ENCODE data around the gene SMIM44. TPM values are rescaled to one million over a fixed set of nuclear protein-coding genes. Genes with fewer than 3 reads are reported as not detected.

SMIM44 gene
- total RNA-seq, 1 experiment from 2014 or later = not detected

GRCh38 chr19:3528080-3528479, 44.8 kb upstream of the SMIM44 start:
- Histone ChIP-seq H3K4me2 (no peak overlapping the region), H3K4me3 (no peak overlapping the region), H3K79me2 (ENCODE audit: low read depth) (no peaks in the 10 kb centered on the region), H2AFZ (no peak overlapping the region), H3F3A (ENCODE audit: insufficient read depth, low read depth) (no peaks in the 10 kb centered on the region), H3K36me3 (ENCODE audit: low read depth) (no peaks in the 10 kb centered on the region), H3K27ac (no peak overlapping the region), H4K20me1 (ENCODE audit: insufficient read depth) (no peaks in the 10 kb centered on the region), H3K9me2 (ENCODE audit: insufficient read depth) (no peaks in the 10 kb centered on the region), H3K27me3 (ENCODE audit: insufficient read depth, low read depth) (no peaks in the 10 kb centered on the region), H3K9me3 (ENCODE audit: insufficient read depth, low read depth) (no peaks in the 10 kb centered on the region), H3K4me1 (replicated peaks; ENCODE audit: insufficient read depth) (no peaks in the 10 kb centered on the region)
- TF ChIP-seq EZH2 (IDR thresholded peaks at IDR 0.05; ENCODE audit: low read depth) = no peak
- no peak for TF ChIP-seq CTCF (conservative IDR thresholded peaks at IDR 0.05)
- no peak for DNase-seq
- ChIA-PET CTCF (no interaction called here), POLR2A (ENCODE audit: unreplicated experiment) (no interaction called here)
- BruUV-seq (replicated peaks) = no TSS peak
- intact Hi-C loops (cut with micrococcal nuclease; ENCODE audit: unreplicated experiment) = no loop called here

- Histone ChIP-seq H2AFZ (no peak overlapping the region), H3K9me3 (ENCODE audit: insufficient read depth, low read depth) (no peaks in the 10 kb centered on the region), H3K27me3 (ENCODE audit: insufficient read depth, low read depth) (no peaks in the 10 kb centered on the region), H3F3A (ENCODE audit: insufficient read depth, low read depth) (no peaks in the 10 kb centered on the region), H3K4me1 (replicated peaks; ENCODE audit: insufficient read depth) (no peaks in the 10 kb centered on the region), H3K36me3 (ENCODE audit: low read depth) (no peaks in the 10 kb centered on the region), H3K27ac (no peak overlapping the region), H3K4me2 (no peak overlapping the region), H3K79me2 (ENCODE audit: low read depth) (no peaks in the 10 kb centered on the region), H3K9me2 (ENCODE audit: insufficient read depth) (no peaks in the 10 kb centered on the region), H4K20me1 (ENCODE audit: insufficient read depth) (no peaks in the 10 kb centered on the region), H3K4me3 (no peak overlapping the region)
- intact Hi-C loops (cut with micrococcal nuclease; ENCODE audit: unreplicated experiment) = no loop called here
- TF ChIP-seq CTCF (conservative IDR thresholded peaks at IDR 0.05) (no peak), EZH2 (IDR thresholded peaks at IDR 0.05; ENCODE audit: low read depth) (no peak)
- CTCF ChIA-PET = no interaction called here
- POLR2A ChIA-PET (ENCODE audit: unreplicated experiment) = no interaction called here
- no peak for DNase-seq
- BruUV-seq (replicated peaks) = no TSS peak
Measured at GRCh38 chr19:3527238-3527910, 44.1 kb upstream of the SMIM44 start.

- intact Hi-C loops (cut with micrococcal nuclease; ENCODE audit: unreplicated experiment) = no loop called here
- POLR2A ChIA-PET (ENCODE audit: unreplicated experiment) = no interaction called here
- Histone ChIP-seq H3K4me3 (no peak overlapping the region), H4K20me1 (ENCODE audit: insufficient read depth) (no peaks in the 10 kb centered on the region), H3K4me1 (replicated peaks; ENCODE audit: insufficient read depth) (no peaks in the 10 kb centered on the region), H3F3A (ENCODE audit: insufficient read depth, low read depth) (no peaks in the 10 kb centered on the region), H2AFZ (no peak overlapping the region), H3K27me3 (ENCODE audit: insufficient read depth, low read depth) (no peaks in the 10 kb centered on the region), H3K27ac (no peak overlapping the region), H3K4me2 (no peak overlapping the region), H3K9me3 (ENCODE audit: insufficient read depth, low read depth) (no peaks in the 10 kb centered on the region), H3K36me3 (ENCODE audit: low read depth) (no peaks in the 10 kb centered on the region), H3K9me2 (ENCODE audit: insufficient read depth) (no peaks in the 10 kb centered on the region), H3K79me2 (ENCODE audit: low read depth) (no peaks in the 10 kb centered on the region)
- CTCF ChIA-PET = no interaction called here
- no TSS peak for BruUV-seq (replicated peaks)
- TF ChIP-seq EZH2 (IDR thresholded peaks at IDR 0.05; ENCODE audit: low read depth) = no peak
- TF ChIP-seq CTCF (conservative IDR thresholded peaks at IDR 0.05) = no peak
- DNase-seq = no peak
Measured at GRCh38 chr19:3526507-3527237, 43.4 kb upstream of the SMIM44 start.

Measured in PC-9 (cell line).